Stimulated activated naive CD4-positive, alpha-beta T cell treated with Interleukin-2 at 50 U/mL for 16 hours (primary cell): ENCODE measurements around the gene CYBA.

ENCODE experiments used
- DNase-seq: peaks from one replicate; lab custom pipeline; 2025; lab: John Stamatoyannopoulos, UW

Gene CYBA

DNA sequence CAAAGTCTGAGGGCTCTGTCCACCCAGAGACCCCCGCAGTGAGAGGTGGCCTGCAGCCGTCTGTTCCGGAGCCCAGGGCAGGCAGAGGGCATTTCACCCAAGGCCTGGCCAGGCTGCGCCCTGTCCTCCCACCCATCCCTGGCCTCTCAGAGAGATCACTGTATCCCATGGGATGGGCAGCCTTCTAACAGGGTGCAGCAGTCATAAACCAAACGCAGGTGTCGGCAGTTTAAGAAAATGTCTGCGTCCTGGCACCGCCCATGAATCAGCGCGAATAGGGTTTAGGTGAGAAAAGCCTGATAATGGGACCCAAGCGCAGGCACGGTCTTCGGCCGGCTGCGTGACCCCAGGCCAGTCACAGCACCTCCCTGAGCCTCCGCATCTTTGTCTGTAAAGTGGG lies 5.4 kb downstream of the CYBA start:
- no peak for DNase-seq

DNA sequence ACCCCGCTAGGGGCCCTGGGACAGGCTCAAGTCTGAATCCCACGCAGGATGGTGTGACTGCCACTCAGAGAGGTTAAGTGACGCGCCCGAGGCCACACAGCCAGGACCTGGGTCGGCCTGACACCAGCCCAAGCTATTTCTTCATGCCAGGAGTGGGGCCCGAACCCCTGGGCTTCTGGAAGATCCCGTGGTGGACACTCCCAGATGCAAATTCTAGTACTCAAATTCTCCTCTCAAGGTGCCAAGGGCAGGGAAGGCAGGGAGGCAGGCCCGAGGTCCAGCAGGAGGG lies 7.3 kb downstream of the CYBA start:
- no peak for DNase-seq

DNA sequence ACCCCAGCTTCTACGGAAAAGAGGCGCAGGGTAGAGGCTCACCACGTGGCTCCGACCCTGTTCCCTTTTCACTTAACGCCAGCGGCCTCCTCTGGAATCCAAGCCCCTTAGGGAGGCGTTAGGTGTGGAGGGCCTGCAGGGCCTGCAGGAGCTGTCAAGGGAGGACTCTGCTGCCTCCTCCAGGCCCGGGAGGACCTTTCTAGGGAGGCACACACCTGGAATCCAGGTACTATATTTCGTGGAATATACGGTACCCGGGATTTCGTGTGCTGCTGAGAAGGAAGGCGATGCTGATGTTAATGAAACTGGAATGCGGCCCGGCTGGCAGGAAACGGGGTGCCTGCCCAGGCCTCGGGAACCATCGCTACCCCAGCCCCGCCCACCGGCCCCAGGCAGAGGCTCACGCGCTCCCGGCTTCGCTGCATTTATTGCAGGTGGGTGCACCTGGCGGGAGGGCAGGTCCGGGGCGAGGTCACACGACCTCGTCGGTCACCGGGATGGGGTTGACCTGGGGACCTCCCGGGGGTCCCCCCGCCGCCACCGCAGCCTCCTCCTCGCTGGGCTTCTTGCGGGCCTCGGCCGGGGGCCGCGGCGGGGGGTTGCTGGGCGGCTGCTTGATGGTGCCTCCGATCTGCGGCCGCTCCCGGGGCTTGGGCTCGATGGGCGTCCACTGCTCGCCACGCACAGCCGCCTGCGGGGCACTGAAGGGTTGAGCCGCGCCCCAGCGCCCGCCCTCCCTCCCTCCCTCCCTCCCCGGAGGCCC lies 7.8 kb downstream of the CYBA start:
- no peak for DNase-seq

DNA sequence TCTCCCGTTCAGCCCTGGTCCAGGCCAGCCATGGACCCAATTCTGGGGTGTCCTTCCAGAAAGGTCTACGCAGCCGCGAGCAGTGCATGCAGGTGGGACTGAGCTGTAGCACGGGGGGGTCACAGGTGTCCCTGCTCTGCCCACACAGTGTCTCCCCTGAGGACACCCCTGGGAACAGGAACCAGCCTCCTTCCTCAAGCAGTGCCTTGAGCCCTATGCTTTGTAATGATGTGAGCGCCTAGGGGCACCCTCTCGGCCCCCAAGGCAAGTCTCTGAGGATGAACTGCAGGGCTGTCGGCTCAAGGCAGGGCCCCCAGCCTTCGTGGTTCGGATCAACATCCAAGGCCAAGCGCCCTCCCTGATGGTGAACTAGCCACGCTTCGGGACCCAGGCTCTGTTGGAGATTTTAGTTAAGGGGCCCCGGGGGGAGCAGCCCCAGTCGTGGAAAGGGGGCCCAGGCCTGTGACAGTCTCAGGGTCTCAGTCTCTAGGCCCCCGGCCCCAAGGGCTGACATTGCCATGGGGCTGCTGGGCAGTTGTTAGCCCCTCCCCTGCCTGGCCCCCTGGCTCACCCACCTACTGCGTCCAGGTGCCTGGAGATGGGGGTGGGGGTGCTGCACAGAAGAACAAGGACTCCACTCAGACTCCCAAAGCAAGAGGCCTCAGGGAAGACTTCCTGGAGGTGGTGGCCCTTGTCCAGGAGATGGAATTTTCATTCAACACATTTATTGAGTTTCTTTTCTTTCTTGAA lies 10.2 kb downstream of the CYBA start:
- DNase-seq = no peak

GRCh38 chr16:88640039-88640495 lies 10.8 kb downstream of the CYBA start:
- no peak for DNase-seq

DNA sequence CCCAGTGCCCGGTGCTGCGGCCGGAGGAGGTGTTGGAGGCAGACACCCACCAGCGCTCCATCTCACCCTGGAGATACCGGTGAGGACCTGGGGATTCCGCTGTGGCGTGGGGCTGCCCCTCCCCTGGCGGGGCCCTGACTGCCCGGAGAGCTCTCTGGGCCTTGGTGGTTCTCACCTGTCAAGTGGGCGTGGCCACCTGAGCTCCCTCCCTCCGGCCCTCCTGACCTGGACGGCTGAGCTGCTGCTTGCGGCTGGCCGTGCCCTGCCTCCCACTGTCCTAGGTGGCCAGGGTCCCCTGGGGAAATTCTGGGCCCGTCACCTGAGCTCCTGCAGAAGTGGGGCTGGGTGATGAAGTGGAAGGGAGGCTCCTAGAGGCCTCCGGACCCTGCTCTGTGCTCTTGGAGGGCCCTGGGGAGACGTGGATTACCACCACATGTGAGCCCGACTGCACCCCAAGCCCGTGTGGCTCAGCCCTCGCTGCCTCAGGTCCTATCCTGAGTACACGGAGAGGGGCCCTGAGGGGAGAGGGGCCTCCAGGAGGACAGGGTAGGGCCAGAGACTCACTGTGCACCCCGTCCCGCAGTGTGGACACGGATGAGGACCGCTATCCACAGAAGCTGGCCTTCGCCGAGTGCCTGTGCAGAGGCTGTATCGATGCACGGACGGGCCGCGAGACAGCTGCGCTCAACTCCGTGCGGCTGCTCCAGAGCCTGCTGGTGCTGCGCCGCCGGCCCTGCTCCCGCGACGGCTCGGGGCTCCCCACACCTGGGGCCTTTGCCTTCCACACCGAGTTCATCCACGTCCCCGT lies 11.4 kb downstream of the CYBA start:
- no peak for DNase-seq

DNA sequence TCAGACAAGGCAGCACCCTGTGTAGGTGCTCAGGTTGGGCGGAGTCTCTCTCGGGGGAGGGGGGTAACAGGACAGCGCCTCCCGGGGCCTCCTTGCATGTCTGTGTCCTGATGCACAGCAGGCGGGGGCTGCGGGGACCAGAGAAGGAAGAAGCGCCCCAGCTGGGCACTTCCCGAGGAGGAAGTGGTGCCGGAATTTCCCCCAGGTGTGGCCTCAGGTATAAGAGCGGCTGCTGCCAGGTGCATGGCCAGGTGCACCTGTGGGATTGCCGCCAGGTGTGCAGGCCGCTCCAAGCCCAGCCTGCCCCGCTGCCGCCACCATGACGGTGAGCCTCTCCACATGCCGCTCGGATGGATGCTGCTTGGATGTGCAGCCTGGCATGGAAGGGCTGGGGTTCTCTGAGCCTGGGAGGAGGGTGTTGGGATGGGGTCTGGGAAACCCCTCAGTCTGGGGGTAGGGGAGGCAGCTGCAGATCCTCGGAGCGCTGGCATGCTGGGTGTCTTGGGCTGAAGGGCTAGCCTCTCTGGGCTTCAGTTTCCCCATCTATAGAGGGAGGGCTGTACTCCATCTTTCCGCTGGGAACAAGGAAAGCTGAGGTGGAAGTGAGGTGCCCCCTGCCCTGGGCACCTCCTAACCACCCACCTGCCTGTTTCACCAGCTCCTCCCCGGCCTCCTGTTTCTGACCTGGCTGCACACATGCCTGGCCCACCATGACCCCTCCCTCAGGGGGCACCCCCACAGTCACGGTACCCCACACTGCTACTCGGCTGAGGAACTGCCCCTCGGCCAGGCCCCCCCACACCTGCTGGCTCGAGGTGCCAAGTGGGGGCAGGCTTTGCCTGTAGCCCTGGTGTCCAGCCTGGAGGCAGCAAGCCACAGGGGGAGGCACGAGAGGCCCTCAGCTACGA lies 12.3 kb downstream of the CYBA start, which contains the start of gene IL17C:
IL17C (plus strand) TSS at position 250 of the 908 bp plus-strand sequence; CDS start at position 320, 70 bp downstream.
- no peak for DNase-seq

DNA sequence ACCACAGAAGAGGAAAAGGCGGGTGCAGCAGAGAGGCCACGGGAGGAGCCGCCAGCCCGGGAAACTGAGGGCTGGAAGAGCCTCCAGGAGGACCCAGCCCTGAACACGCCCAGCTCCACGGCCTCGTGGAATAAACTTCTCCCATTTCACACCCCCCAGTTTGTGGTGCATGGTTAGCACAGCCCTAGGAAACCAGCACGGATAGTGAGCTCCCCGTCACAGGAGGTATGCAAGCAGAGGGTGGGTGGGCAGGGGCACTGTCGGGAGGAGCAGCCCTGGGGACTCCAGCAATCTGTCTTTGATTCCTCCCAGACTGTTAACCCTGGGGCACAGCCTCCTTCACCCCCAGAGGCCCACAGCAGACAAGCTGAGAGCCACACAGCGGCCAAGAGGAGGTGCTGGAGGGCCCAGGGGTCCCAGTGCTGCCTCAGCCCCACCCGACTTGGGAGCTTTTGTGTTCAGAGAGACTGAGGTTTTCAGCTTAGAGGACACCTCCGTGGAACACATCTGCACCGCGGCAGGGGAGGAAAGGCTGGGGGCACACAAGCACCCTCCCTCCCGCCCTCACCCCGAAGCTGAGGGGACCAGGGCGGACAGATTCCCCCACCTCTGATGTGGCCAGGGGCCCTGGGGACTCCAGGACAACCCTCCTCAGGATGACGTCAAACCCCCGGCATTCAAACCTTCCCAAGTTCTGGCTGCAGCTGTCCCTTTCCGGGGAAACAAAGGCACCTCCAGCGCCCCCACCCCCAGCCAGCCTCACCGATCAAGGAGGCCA lies 14.2 kb downstream of the CYBA start:
- no peak for DNase-seq

- DNase-seq = no peak
Observed at GRCh38 chr16:88635671-88636319, 15.1 kb downstream of the CYBA start.

DNA sequence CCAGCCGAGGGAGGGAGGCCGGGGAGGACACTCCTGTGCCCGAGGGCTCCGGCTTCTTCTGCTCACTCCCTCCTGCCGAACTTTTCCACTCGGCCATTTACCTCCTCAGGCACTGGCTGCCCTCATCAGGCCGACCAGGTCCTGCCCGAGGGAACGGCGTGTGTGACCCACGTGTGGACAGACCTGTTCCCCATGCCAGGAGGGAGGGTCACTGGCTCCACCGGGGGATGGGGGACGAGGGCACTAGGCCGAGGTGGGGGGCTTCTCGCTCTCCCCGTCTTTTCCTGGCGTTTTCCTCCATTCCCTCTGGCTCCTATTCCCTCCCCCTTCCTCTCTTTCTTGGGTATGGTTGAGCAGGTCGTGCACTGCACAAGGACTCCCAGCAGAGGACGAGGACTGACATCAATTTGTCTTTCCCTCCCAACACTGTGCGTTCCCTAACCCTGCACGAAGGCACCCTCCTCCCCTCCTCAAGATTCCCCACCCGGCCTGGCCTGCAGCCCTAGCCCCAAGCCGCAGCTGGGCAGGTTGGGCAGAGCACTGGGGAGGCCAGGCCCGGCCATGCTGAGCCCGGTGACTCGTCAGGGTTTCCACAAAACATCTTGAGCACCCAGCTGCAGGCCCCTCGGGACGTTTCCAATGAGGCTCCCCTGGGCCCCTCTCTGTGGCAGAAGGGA lies 15.7 kb downstream of the CYBA start:
- no peak for DNase-seq

- DNase-seq = peak; percentile 45
Observed at GRCh38 chr16:88634141-88634993, 16.5 kb downstream of the CYBA start.

- peak; percentile 43 for DNase-seq
Observed at GRCh38 chr16:88633684-88634140, 17.1 kb downstream of the CYBA start.

DNA sequence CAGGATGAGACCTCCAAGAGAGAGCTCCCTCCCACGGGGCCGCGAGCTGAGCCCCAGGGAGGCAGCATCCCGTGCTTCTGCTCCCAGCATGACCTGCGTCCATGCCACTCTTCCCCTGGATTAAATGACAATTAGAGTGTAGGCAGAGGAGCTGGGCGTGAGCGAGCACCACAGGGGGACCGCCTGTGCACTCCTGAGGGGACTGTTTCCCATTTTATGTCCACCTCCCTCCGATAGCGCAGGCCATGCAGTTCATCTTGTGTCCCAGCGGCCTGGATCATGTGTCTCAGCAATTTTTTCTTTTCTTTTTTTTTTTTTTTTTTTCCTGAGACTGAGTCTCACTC lies 18.3 kb downstream of the CYBA start:
- DNase-seq = no peak

- no peak for DNase-seq
Observed at GRCh38 chr16:88631920-88632586, 18.8 kb downstream of the CYBA start.

DNA sequence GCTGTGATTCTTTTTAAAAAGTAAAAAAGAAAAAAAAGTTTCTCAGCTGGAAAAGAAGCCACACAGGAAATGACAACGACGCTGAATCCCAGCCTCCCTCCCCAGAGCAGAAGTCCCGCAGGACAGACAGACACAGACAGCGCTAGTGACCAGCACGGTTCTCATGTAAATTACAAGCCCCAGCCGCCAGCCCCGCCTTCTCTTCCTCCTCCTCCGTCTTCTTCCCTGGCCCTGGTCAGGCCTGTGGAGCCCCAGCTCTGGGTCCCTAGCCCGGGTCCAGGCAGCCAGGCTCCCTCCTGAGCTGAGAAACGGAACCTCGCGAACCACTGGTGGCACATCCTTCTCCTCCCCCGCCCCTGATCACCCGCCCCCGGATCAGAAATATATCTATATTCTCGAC lies 19.5 kb downstream of the CYBA start:
- DNase-seq = no peak

GRCh38 chr16:88630941-88631340 lies 19.9 kb downstream of the CYBA start:
- DNase-seq = no peak

DNA sequence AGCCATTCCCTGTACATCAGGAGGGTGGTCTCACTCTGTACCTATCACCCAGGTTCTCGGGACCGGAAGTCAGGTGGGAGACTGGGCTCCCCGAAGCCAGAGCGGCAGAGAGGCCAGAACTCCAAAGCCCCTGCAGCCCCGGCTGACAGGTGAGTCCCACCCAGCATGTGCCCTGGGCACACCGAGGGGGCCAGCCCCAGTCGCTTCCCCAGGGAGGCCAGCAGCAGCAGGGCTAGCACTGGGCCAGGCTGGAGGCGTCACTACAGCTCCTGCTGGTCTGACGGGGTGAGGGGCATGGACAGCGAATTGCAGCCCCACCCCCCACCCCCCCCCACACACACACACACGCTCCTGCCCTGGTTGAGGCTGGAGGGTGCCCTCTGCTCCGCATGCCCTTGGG lies 20.4 kb downstream of the CYBA start:
- DNase-seq = no peak

- DNase-seq = no peak
Observed at GRCh38 chr16:88629835-88630234, 21.0 kb downstream of the CYBA start.
